ENCODE measurements around the gene RGS19.

DNA sequence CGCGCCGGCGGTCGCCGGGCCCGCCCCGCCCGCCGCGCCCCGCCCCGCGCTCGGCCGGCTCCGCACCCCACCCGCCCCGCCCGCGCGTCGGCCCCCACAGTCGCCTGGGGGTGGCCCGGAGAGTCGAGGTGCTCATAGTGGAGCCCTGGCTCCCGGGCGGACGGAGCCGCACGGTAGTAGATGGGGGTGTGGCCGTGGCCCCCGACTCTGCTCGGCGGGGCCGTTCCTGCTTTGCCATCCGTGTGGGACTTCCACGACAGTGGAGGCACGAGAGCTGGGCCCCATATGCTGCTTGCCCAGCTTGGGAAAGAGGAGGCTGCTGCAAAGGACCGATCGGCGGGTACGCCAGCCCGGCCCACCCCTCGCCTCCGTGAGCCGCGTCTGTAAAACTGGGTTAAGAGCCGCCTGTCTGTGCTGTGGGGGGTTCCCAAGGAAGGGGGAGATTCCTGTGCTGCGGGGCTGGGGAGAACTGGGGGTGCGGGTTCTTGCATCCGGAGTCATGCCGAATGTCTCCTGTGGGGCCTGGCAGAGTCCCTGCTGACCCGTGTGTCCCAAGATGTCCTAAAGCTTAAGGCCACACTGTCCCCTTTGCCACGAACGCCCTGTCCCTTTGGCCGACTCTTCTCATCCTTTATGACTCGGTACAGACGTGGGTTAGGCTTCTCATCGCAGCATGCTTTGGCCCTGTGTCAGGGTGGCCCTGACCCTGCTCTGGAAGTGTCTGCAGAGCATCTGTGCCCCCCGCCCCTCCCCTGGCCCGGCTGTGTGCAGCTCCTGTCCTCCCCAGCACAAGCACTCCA is 895 bp upstream of the RGS19 start, which contains the start of gene OPRL1:
- TF ChIP-seq, protein P1, sequence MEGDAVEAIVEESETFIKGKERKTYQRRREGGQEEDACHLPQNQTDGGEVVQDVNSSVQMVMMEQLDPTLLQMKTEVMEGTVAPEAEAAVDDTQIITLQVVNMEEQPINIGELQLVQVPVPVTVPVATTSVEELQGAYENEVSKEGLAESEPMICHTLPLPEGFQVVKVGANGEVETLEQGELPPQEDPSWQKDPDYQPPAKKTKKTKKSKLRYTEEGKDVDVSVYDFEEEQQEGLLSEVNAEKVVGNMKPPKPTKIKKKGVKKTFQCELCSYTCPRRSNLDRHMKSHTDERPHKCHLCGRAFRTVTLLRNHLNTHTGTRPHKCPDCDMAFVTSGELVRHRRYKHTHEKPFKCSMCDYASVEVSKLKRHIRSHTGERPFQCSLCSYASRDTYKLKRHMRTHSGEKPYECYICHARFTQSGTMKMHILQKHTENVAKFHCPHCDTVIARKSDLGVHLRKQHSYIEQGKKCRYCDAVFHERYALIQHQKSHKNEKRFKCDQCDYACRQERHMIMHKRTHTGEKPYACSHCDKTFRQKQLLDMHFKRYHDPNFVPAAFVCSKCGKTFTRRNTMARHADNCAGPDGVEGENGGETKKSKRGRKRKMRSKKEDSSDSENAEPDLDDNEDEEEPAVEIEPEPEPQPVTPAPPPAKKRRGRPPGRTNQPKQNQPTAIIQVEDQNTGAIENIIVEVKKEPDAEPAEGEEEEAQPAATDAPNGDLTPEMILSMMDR (IDR thresholded peaks at IDR 0.05): no peak
- TF ChIP-seq POLR2A (IDR thresholded peaks at IDR 0.05): no peak

All from heart left ventricle (tissue), 13 donors.